Keratinocyte (primary cell): ENCODE data around the gene WRAP73. TPM values are rescaled to one million over a fixed set of nuclear protein-coding genes. Genes with fewer than 3 reads are reported as not detected.

Source experiments
- DNase-seq: peaks from one replicate; pipeline ENCODE4 v3.0.0-alpha.2; 2011; ENCODE audit warnings: low read depth, missing footprints, low spot score
- FAIRE-seq: peaks from 2 replicates; lab custom pipeline; 2011; peaks lifted over from hg19 to GRCh38; lab: Jason Lieb, UNC
- H2AFZ ChIP-seq: 2 replicates; pipeline ENCODE4 v1.6.0; 2012; ENCODE audit warnings: low read length, control low read depth, inconsistent platforms; ENCODE audit not compliant: control insufficient read depth
- H3K27ac ChIP-seq: 2 replicates; pipeline ENCODE4 v1.5.1; 2011; ENCODE audit warnings: low read length; ENCODE audit not compliant: control insufficient read depth, insufficient read depth
- H3K27me3 ChIP-seq: 3 replicates; pipeline ENCODE4 v1.6.0; 2011; ENCODE audit warnings: low read length; ENCODE audit not compliant: control insufficient read depth, insufficient read depth; ENCODE audit errors: extremely low read depth
- H3K36me3 ChIP-seq, 2 experiments: 2 replicates in 1 of 2; 3 replicates in 1 of 2; pipeline ENCODE4 v1.5.1; 2011; ENCODE audit warnings: low read length in 2 of 2, mild to moderate bottlenecking in 1 of 2; ENCODE audit not compliant: control insufficient read depth in 2 of 2, insufficient read depth in 2 of 2; ENCODE audit errors: extremely low read depth in 1 of 2
- H3K4me1 ChIP-seq: 3 replicates; pipeline ENCODE4 v1.5.1; 2011; ENCODE audit warnings: low read length; ENCODE audit not compliant: control insufficient read depth, insufficient read depth; ENCODE audit errors: extremely low read depth
- H3K4me2 ChIP-seq: 3 replicates; pipeline ENCODE4 v1.6.0; 2011; ENCODE audit warnings: low read depth, low read length; ENCODE audit not compliant: control insufficient read depth, insufficient read depth; ENCODE audit errors: extremely low read depth
- H3K4me3 ChIP-seq, 3 experiments: fragments of 200-600 bp in 1 of 3; sonication (generic) in 1 of 3; 2 replicates in 2 of 3; 3 replicates in 1 of 3; pipeline ENCODE4 v1.5.1; 2011 to 2016; ENCODE audit warnings: low read length in 3 of 3, mild to moderate bottlenecking in 3 of 3, control low read depth in 2 of 3, inconsistent platforms in 1 of 3, low read depth in 1 of 3, mixed read lengths in 1 of 3, mixed run types in 1 of 3, moderate library complexity in 1 of 3; ENCODE audit not compliant: control insufficient read depth in 2 of 3, insufficient read depth in 2 of 3; ENCODE audit errors: extremely low read depth in 1 of 3
- H3K79me2 ChIP-seq: 2 replicates; pipeline ENCODE4 v1.6.0; 2012; ENCODE audit warnings: low read length; ENCODE audit not compliant: control insufficient read depth, insufficient read depth
- H3K9ac ChIP-seq: 3 replicates; pipeline ENCODE4 v1.6.0; 2011; ENCODE audit warnings: low read length; ENCODE audit not compliant: control insufficient read depth, insufficient read depth; ENCODE audit errors: extremely low read depth
- H3K9me1 ChIP-seq: 3 replicates; pipeline ENCODE4 v1.6.0; 2011; ENCODE audit warnings: low read length; ENCODE audit not compliant: control insufficient read depth, insufficient read depth; ENCODE audit errors: extremely low read depth
- H3K9me3 ChIP-seq: 2 replicates; pipeline ENCODE4 v1.5.1; 2012; ENCODE audit warnings: low read depth, low read length; ENCODE audit not compliant: control insufficient read depth
- H4K20me1 ChIP-seq: 3 replicates; pipeline ENCODE4 v1.6.0; 2011; ENCODE audit warnings: low read length; ENCODE audit not compliant: control insufficient read depth, insufficient read depth; ENCODE audit errors: extremely low read depth
- CTCF ChIP-seq, 3 experiments: IDR thresholded peaks in 1 of 3; conservative IDR thresholded peaks in 1 of 3; optimal IDR thresholded peaks in 1 of 3; 2 replicates in 2 of 3; 3 replicates in 1 of 3; pipeline versions ENCODE3 to v1.5.1; 2011; ENCODE audit warnings: low read length in 3 of 3, mild to moderate bottlenecking in 3 of 3, moderate library complexity in 2 of 3, control low read depth in 1 of 3, inconsistent platforms in 1 of 3; ENCODE audit not compliant: insufficient read depth in 2 of 3; ENCODE audit errors: extremely low read depth in 1 of 3
- EZH2 ChIP-seq: IDR thresholded peaks from one replicate; pipeline ENCODE4 v1.6.1; 2012; ENCODE audit warnings: inconsistent platforms, mild to moderate bottlenecking, low read length, moderate library complexity
- dilution Hi-C: fragments of 300-500 bp; cut with MboI; formaldehyde crosslinking; loops from one replicate; pipeline ENCODE4 v1.7.0; 2020; ENCODE audit warnings: low sequenced_read_pairs; ENCODE audit not compliant: extremely low pct_ligation_motif_present
- polyA plus RNA-seq, 5 experiments: library from polyadenylated mRNA; depleted of rRNA in 3 of 5; stranded (reverse) in 3 of 5; stranded (forward) in 1 of 5; unstranded in 1 of 5; fragments of >200 nt; gene quantifications; 1 replicate in 1 of 5; 2 replicates in 3 of 5; 3 replicates in 1 of 5; pipeline versions ENCODE4 v1.2.1 to v1.2.3, GENCODE V29; 2011 to 2012; ENCODE audit warnings: missing spikeins in 2 of 5, low read depth in 1 of 5, low replicate concordance in 1 of 5

The WRAP73 gene
- polyA plus RNA-seq, 1 donor (not counting 4 experiments of a cell fraction or from before 2014, with no cell fraction given) = 18.9 TPM

- no peak for FAIRE-seq
- DNase-seq = no peak
- H3K4me2 ChIP-seq = peak overlapping the region; percentile 46
Measured at GRCh38 chr1:3683992-3684391, 34.1 kb upstream of the WRAP73 start.

GRCh38 chr1:3683197-3683596 is 33.3 kb upstream of the WRAP73 start:
- Histone ChIP-seq H2AFZ (no peak overlapping the region), H3K79me2 (no peaks in the 10 kb centered on the region), H3K4me1 (peaks cover 26% of the 10 kb centered on the region), H3K9me3 (no peaks in the 10 kb centered on the region), H3K9me1 (peaks cover 2% of the 10 kb centered on the region), H3K36me3 (no peaks in the 10 kb centered on the region), H3K27me3 (peaks cover 4% of the 10 kb centered on the region), H3K4me2 (no peak overlapping the region), H3K27ac (no peak overlapping the region), H3K9ac (no peak overlapping the region), H4K20me1 (no peaks in the 10 kb centered on the region), H3K4me3 (no peak overlapping the region)
- no peak for FAIRE-seq
- no peak for DNase-seq
- dilution Hi-C loops = no loop called here
- TF ChIP-seq EZH2 (no peak), CTCF (optimal IDR thresholded peaks at IDR 0.05 in 1 of 3, IDR thresholded peaks at IDR 0.05 in 1 of 3, conservative IDR thresholded peaks at IDR 0.05 in 1 of 3; ENCODE audit: extremely low read depth in 1 of 3, insufficient read depth in 2 of 3, low read length in 3 of 3) (no peak)

More at GRCh38 chr1:3683992-3684391, 34.1 kb upstream of the WRAP73 start:
- Histone ChIP-seq H3K4me3 (no peak overlapping the region), H3K9me1 (peaks cover 2% of the 10 kb centered on the region), H3K9ac (no peak overlapping the region), H3K27me3 (peaks cover 2% of the 10 kb centered on the region), H3K27ac (no peak overlapping the region), H2AFZ (peak overlapping the region; percentile 51), H3K9me3 (no peaks in the 10 kb centered on the region), H3K4me1 (peaks cover 34% of the 10 kb centered on the region), H4K20me1 (no peaks in the 10 kb centered on the region), H3K36me3 (no peaks in the 10 kb centered on the region), H3K79me2 (no peaks in the 10 kb centered on the region)
- dilution Hi-C loops = no loop called here
- TF ChIP-seq CTCF (optimal IDR thresholded peaks at IDR 0.05 in 1 of 3, IDR thresholded peaks at IDR 0.05 in 1 of 3, conservative IDR thresholded peaks at IDR 0.05 in 1 of 3; ENCODE audit: extremely low read depth in 1 of 3, insufficient read depth in 2 of 3, low read length in 3 of 3) (no peak), EZH2 (no peak)
